ENCODE results near the gene ZC3H18.

- TF ChIP-seq CTCF (IDR thresholded peaks at IDR 0.05; ENCODE audit: low read depth, low read length, poor library complexity, severe bottlenecking): no peak
- no peak for TF ChIP-seq EZH2phosphoT487 (IDR thresholded peaks at IDR 0.05; ENCODE audit: borderline replicate concordance, low read length)
These were observed 92.8 kb downstream of the ZC3H18 start, which contains the start of gene MVD for GRCh38 chr16:88662843-88663606.
